HCT116 (cell line): ENCODE results near the gene RAB11A. TPM values are rescaled to one million over a fixed set of nuclear protein-coding genes. Genes with fewer than 3 reads are reported as not detected.

Source experiments
- ATAC-seq: fragments of 200-7000 bp; cut with Tn5 transposase; 2 replicates; pipeline ENCODE4 v1.9.1; 2020; ENCODE audit warnings: mild to moderate bottlenecking, moderate library complexity
- BruUV-seq: library from RNA; stranded (reverse); fragments of 400-500 nt; replicated peaks from 2 replicates; lab custom pipeline; 2021; lab: Mats Ljungman, UMichigan
- CTCF ChIA-PET: fragments of 300-600 bp; sonication (Branson Sonifier 250); formaldehyde crosslinking; loops from one replicate; lab custom pipeline; 2021; ENCODE audit warnings: antibody characterized with exemption; lab: Charles Lee
- POLR2A ChIA-PET: fragments of 300-600, 350-600 bp; sonication (Branson Sonifier 250); formaldehyde crosslinking; loops from one replicate; lab custom pipeline; 2021; ENCODE audit warnings: antibody characterized with exemption; lab: Charles Lee
- RAD21 ChIA-PET, 2 experiments: fragments of 300-600 bp; sonication (Branson Sonifier 250); formaldehyde crosslinking; loops; one replicate each; lab custom pipeline; 2023; ENCODE audit warnings: low total read pairs in 2 of 2; ENCODE audit not compliant: uncharacterized antibody in 2 of 2, unreplicated experiment in 2 of 2, low non-redundant PET in 1 of 2; lab: Charles Lee
- DNase-seq: peaks from one replicate; pipeline ENCODE4 v3.0.0-alpha.2; 2010; ENCODE audit warnings: low read depth, low spot score
- H2AFZ ChIP-seq: fragments of 200-600 bp; shearing (Covaris generic), sonication (generic); 2 replicates; pipeline ENCODE4 v1.6.1; 2017; ENCODE audit warnings: low read depth, mixed run types, mixed read lengths, antibody characterized with exemption, low read length; ENCODE audit not compliant: poor library complexity, severe bottlenecking
- H3K27ac ChIP-seq: 2 replicates; pipeline ENCODE4 v1.5.1; 2012; ENCODE audit warnings: low read depth, low read length
- H3K27me3 ChIP-seq: fragments of 200-600 bp; sonication (generic); 2 replicates; pipeline ENCODE4 v1.6.1; 2016; ENCODE audit warnings: mixed run types, low read length, mixed read lengths; ENCODE audit not compliant: insufficient read depth
- H3K36me3 ChIP-seq, 2 experiments: fragments of 200-500 bp in 1 of 2; fragments of 200-600 bp in 1 of 2; sonication (Bioruptor generic) in 1 of 2; sonication (generic) in 1 of 2; 2 replicates each; pipeline versions ENCODE4 v1.5.1 to v1.6.1; 2014 to 2016; ENCODE audit warnings: low read length in 2 of 2, inconsistent platforms in 1 of 2, mixed read lengths in 1 of 2, mixed run types in 1 of 2; ENCODE audit not compliant: insufficient read depth in 2 of 2, control insufficient read depth in 1 of 2
- H3K4me1 ChIP-seq, 2 experiments: fragments of 200-600 bp in 1 of 2; sonication (generic) in 1 of 2; 2 replicates each; pipeline versions ENCODE4 v1.5.1 to v1.6.1; 2012 to 2017; ENCODE audit warnings: low read length in 2 of 2, inconsistent platforms in 1 of 2, mild to moderate bottlenecking in 1 of 2, mixed read lengths in 1 of 2, mixed run types in 1 of 2, moderate library complexity in 1 of 2; ENCODE audit not compliant: insufficient read depth in 2 of 2, control insufficient read depth in 1 of 2
- H3K4me2 ChIP-seq: fragments of 200-600 bp; sonication (generic); 2 replicates; pipeline ENCODE4 v1.6.1; 2017; ENCODE audit warnings: mixed run types, low read length, mixed read lengths
- H3K4me3 ChIP-seq, 2 experiments: fragments of 200-600 bp in 1 of 2; sonication (generic) in 1 of 2; replicated peaks in 1 of 2; 2 replicates each; pipeline ENCODE4 v1.5.1; 2011 to 2016; ENCODE audit warnings: low read length in 2 of 2, control low read depth in 1 of 2, low read depth in 1 of 2, mild to moderate bottlenecking in 1 of 2, mixed read lengths in 1 of 2, mixed run types in 1 of 2
- H3K79me2 ChIP-seq: fragments of 200-600 bp; sonication (generic); 2 replicates; pipeline ENCODE4 v1.6.1; 2017; ENCODE audit warnings: mild to moderate bottlenecking, mixed run types, low read length, moderate library complexity, mixed read lengths; ENCODE audit not compliant: insufficient read depth
- H3K9ac ChIP-seq: fragments of 200-600 bp; sonication (generic); 2 replicates; pipeline ENCODE4 v1.6.1; 2016; ENCODE audit warnings: low read length, mixed read lengths
- H3K9me2 ChIP-seq: fragments of 200-600 bp; sonication (generic), shearing (Covaris generic); 2 replicates; pipeline ENCODE4 v1.6.1; 2017; ENCODE audit warnings: mixed run types, mild to moderate bottlenecking, moderate library complexity; ENCODE audit not compliant: insufficient read depth
- H3K9me3 ChIP-seq, 2 experiments: fragments of 200-500 bp in 1 of 2; fragments of 200-600 bp in 1 of 2; sonication (Bioruptor generic) in 1 of 2; sonication (generic) in 1 of 2; 2 replicates each; pipeline ENCODE4 v1.6.1; 2014 to 2017; ENCODE audit warnings: low read length in 2 of 2, mixed read lengths in 2 of 2, inconsistent platforms in 1 of 2, low read depth in 1 of 2, mild to moderate bottlenecking in 1 of 2, mixed run types in 1 of 2, moderate library complexity in 1 of 2; ENCODE audit not compliant: control insufficient read depth in 1 of 2, insufficient read depth in 1 of 2
- H4K20me1 ChIP-seq: fragments of 200-600 bp; sonication (generic), shearing (Covaris generic); 2 replicates; pipeline ENCODE4 v1.6.1; 2017; ENCODE audit warnings: mixed run types, mild to moderate bottlenecking, moderate library complexity; ENCODE audit not compliant: insufficient read depth
- CEBPB ChIP-seq: IDR thresholded peaks from 2 replicates; pipeline ENCODE4 v1.6.1; 2012; ENCODE audit warnings: low read depth
- EGR1 ChIP-seq: IDR thresholded peaks from 2 replicates; pipeline ENCODE4 v1.6.1; 2012; ENCODE audit warnings: low read depth
- EZH2 ChIP-seq: fragments of 200-600 bp; sonication (generic); IDR thresholded peaks from 2 replicates; pipeline ENCODE4 v1.6.1; 2017; ENCODE audit warnings: antibody characterized with exemption, mixed run types
- RAD21 ChIP-seq: IDR thresholded peaks from 2 replicates; pipeline ENCODE4 v1.6.1; 2012; ENCODE audit warnings: low read depth, mild to moderate bottlenecking
- SIN3A ChIP-seq: IDR thresholded peaks from 2 replicates; pipeline ENCODE4 v1.6.1; 2012; ENCODE audit warnings: low read depth
- SRF ChIP-seq: IDR thresholded peaks from 2 replicates; pipeline ENCODE4 v1.6.1; 2012; ENCODE audit warnings: low read depth
- YY1 ChIP-seq: IDR thresholded peaks from 2 replicates; pipeline ENCODE4 v1.6.1; 2011; ENCODE audit warnings: low read length, low read depth, moderate library complexity, mild to moderate bottlenecking; ENCODE audit not compliant: insufficient replicate concordance; ENCODE audit errors: extremely low read depth
- ZBTB33 ChIP-seq: IDR thresholded peaks from 2 replicates; pipeline ENCODE4 v1.6.1; 2011; ENCODE audit warnings: mild to moderate bottlenecking, low read length, moderate library complexity; ENCODE audit not compliant: insufficient replicate concordance; ENCODE audit errors: extremely low read depth
- ZFX ChIP-seq: fragments of 450-650 bp; IDR thresholded peaks from 2 replicates; pipeline ENCODE4 v1.6.1; 2017
- ZNF274 ChIP-seq: fragments of 200-500 bp; sonication (Bioruptor generic); IDR thresholded peaks from 2 replicates; pipeline ENCODE4 v1.6.1; 2014; ENCODE audit warnings: mild to moderate bottlenecking, low read depth, low read length, inconsistent platforms
- intact Hi-C: fragments of 100-400 bp; cut with micrococcal nuclease; formaldehyde crosslinking; loops from 2 replicates; pipeline ENCODE4 v1.10.0; 2022
- total RNA-seq: library from RNA; stranded (reverse); gene quantifications from one replicate; pipeline ENCODE4 v1.2.1, GENCODE V29; 2021; ENCODE audit not compliant: unreplicated experiment

The RAB11A gene
- total RNA-seq, 1 experiment from 2014 or later = 234 TPM

GRCh38 chr15:65921780-65922179 is 52.5 kb downstream of the RAB11A start:
- BruUV-seq = no TSS peak
- Histone ChIP-seq H2AFZ (no peak overlapping the region), H3K27me3 (no peaks in the 10 kb centered on the region), H3K27ac (no peak overlapping the region), H3K4me1 (no peaks in the 10 kb centered on the region), H4K20me1 (no peaks in the 10 kb centered on the region), H3K4me2 (no peak overlapping the region), H3K9me3 (no peaks in the 10 kb centered on the region), H3K79me2 (no peaks in the 10 kb centered on the region), H3K9me2 (no peaks in the 10 kb centered on the region), H3K4me3 (no peak overlapping the region), H3K9ac (no peak overlapping the region), H3K36me3 (no peaks in the 10 kb centered on the region)
- no peak for DNase-seq
- intact Hi-C loops = no loop called here
- ChIA-PET RAD21 (no interaction called here), CTCF (interaction anchor here (1.3 kb wide), 1 partner anchor 8 kb away, joined by 3 read pairs; no protein-coding TSS in a partner anchor), POLR2A (no interaction called here)
- ATAC-seq = no peak
- no peak for TF ChIP-seq EZH2
- no peak for TF ChIP-seq YY1
- no peak for TF ChIP-seq SRF
- TF ChIP-seq ZNF274 = no peak
- TF ChIP-seq RAD21 = no peak
- no peak for TF ChIP-seq SIN3A
- TF ChIP-seq ZBTB33 = no peak
- TF ChIP-seq CEBPB = no peak
- TF ChIP-seq EGR1 = no peak
- no peak for TF ChIP-seq ZFX
